Loucy (cell line): ENCODE results near the gene ST3GAL6.

Source experiments
- EZH2phosphoT487 ChIP-seq: fragments of 200-600 bp; IDR thresholded peaks from 2 replicates; pipeline ENCODE4 v1.6.1; 2018; ENCODE audit warnings: antibody characterized with exemption, mild to moderate bottlenecking, moderate library complexity, borderline replicate concordance
- TF ChIP-seq, protein P1 (sequence below): fragments of 200-600 bp; sonication (generic); conservative IDR thresholded peaks from 2 replicates; pipeline ENCODE4 v1.5.1; 2014; ENCODE audit warnings: mild to moderate bottlenecking, antibody characterized with exemption, low read length

DNA sequence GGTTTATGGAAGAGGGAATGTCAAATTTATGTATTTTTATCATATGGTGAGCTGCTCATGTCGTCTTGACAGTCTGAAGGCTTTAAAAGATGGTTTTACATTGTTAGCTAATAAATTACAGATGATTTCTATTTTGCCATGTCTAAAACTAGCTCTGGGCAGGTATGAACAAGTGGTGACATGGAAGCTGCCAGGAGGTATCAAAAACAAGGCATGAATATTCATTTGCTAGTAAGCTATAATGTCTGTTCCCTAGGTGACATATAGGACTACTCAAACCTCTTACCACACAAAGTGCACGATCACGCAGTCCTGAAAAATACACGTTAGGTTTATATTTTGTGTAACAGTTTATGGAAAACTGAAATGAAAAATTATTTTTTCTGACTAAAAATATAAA is 34.8 kb downstream of the ST3GAL6 start:
- TF ChIP-seq, protein P1, sequence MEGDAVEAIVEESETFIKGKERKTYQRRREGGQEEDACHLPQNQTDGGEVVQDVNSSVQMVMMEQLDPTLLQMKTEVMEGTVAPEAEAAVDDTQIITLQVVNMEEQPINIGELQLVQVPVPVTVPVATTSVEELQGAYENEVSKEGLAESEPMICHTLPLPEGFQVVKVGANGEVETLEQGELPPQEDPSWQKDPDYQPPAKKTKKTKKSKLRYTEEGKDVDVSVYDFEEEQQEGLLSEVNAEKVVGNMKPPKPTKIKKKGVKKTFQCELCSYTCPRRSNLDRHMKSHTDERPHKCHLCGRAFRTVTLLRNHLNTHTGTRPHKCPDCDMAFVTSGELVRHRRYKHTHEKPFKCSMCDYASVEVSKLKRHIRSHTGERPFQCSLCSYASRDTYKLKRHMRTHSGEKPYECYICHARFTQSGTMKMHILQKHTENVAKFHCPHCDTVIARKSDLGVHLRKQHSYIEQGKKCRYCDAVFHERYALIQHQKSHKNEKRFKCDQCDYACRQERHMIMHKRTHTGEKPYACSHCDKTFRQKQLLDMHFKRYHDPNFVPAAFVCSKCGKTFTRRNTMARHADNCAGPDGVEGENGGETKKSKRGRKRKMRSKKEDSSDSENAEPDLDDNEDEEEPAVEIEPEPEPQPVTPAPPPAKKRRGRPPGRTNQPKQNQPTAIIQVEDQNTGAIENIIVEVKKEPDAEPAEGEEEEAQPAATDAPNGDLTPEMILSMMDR: no peak
- no peak for TF ChIP-seq EZH2phosphoT487
